Fibroblast of lung (primary cell): ENCODE measurements around the gene NUP210.

Experiments
- EZH2 ChIP-seq: IDR thresholded peaks from 2 replicates; pipeline ENCODE4 v1.5.1; 2012; ENCODE audit warnings: low read length, control low read depth, mild to moderate bottlenecking; ENCODE audit errors: missing control alignments
- TF ChIP-seq, protein P1 (sequence below), 2 donors: IDR thresholded peaks in 1 of 2; conservative IDR thresholded peaks in 1 of 2; 1 replicate in 1 of 2; 2 replicates in 1 of 2; pipeline ENCODE4 v1.5.1; 2011 to 2012; ENCODE audit warnings: low read length in 2 of 2, control low read depth in 1 of 2, inconsistent platforms in 1 of 2, low read depth in 1 of 2, mild to moderate bottlenecking in 1 of 2

DNA sequence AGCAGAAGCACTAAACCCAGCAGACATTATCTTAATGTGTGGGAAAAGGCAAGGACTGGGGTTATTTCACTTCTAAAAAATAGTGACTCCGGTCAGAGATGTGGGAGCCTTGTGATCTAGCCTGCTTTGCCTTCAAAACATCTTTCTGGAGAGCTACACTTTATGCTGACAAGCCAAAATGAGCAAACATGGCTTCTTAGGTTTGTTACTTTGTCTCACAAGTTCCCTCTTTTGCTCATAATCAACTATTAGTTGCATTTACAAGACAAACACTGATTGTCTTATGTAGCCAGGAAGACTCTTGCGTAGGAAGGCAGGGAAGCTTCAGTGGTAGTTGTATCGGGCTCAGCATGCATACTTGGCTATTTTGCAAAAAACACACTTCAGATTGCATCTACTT is 129.2 kb downstream of the NUP210 start:
- TF ChIP-seq, protein P1, sequence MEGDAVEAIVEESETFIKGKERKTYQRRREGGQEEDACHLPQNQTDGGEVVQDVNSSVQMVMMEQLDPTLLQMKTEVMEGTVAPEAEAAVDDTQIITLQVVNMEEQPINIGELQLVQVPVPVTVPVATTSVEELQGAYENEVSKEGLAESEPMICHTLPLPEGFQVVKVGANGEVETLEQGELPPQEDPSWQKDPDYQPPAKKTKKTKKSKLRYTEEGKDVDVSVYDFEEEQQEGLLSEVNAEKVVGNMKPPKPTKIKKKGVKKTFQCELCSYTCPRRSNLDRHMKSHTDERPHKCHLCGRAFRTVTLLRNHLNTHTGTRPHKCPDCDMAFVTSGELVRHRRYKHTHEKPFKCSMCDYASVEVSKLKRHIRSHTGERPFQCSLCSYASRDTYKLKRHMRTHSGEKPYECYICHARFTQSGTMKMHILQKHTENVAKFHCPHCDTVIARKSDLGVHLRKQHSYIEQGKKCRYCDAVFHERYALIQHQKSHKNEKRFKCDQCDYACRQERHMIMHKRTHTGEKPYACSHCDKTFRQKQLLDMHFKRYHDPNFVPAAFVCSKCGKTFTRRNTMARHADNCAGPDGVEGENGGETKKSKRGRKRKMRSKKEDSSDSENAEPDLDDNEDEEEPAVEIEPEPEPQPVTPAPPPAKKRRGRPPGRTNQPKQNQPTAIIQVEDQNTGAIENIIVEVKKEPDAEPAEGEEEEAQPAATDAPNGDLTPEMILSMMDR (conservative IDR thresholded peaks at IDR 0.05 in 1 of 2, IDR thresholded peaks at IDR 0.05 in 1 of 2; ENCODE audit: low read depth in 1 of 2, low read length in 2 of 2), result no peak
- no peak for TF ChIP-seq EZH2
